Suppressor macrophage treated with lipopolysaccharide for 4 hours (primary cell): ENCODE results near the gene ATG4D.

Experiments used
- DNase-seq: peaks from one replicate; pipeline ENCODE4 v3.0.0-alpha.2; 2020

ATG4D gene

DNA sequence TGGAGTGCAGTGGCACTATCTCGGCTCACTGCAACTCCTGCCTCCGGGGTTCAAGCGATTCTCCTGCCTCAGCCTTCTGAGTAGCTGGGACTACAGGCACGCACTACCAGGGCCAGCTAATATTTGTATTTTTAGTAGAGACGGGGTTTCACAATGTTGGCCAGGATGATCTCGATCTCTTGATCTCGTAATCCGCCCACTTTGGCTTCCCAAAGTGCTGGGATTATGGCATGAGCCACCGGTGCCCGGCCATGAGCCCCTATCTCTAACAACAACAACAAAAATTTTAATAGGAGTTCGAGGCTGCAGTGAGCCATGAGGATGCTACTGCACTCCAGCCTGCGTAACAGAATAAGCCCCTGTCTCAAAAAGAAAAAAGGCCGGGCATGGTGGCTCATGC lies 38.4 kb downstream of the ATG4D start:
- DNase-seq = no peak

- DNase-seq = peak; percentile 42
Observed at GRCh38 chr19:10583036-10583776, 39.5 kb downstream of the ATG4D start.

- no peak for DNase-seq
Observed at GRCh38 chr19:10586396-10586795, 42.7 kb downstream of the ATG4D start.

DNA sequence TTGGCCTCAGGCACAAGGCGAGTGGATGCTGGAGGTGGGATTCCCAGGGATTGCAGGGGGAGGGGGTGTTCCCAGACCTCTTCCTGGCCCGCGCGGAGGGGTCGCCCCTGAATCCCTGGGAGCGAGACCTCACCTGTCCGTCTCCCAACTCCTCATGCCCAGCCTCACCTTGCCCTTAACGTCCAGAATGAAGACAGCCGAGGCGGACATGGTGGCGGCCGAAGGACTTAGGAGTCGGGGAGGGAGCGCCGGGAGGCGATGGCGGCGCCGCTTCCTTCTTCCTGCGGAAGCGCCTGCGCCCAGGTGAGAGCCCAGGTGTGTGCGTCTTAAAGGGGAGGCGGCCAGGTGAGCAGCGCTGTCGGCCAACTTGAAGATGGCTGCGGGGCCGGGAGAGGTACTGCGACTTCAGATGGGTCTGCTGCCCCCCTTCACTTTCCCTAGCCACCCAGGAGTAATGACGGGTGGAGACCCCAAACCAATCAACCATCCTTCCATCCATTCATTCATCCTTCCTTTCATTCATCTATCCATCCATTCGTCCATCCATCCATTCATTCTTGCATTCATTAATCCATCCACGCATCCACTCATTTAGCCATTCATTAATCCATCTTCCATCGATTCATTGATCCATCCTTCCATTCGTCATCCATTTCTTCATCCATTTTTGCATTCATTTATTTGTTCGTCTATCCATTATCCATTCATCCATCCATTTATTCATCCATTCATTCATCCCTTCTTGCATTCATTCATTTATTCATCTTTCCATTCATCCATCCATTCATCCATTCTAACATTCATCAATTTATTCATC lies 43.5 kb downstream of the ATG4D start, which contains the start of gene AP1M2:
AP1M2 (minus strand) TSS at position 291 of the 817 bp plus-strand sequence; CDS start at position 210, 81 bp downstream.
- DNase-seq = no peak

DNA sequence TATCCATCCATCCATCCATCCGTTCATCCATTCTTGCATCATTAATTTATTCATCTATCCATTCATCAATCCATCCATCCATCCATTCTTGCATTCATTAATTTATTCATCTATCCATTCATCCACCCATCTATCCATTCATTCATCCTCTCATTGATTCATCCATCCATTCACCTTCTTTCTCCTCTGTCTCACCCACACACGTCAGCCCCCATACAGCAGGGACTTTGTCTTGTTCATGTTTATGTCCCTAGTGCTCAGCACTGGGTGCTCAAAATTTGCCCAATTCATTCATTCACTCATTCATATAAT lies 44.1 kb downstream of the ATG4D start:
- no peak for DNase-seq

DNA sequence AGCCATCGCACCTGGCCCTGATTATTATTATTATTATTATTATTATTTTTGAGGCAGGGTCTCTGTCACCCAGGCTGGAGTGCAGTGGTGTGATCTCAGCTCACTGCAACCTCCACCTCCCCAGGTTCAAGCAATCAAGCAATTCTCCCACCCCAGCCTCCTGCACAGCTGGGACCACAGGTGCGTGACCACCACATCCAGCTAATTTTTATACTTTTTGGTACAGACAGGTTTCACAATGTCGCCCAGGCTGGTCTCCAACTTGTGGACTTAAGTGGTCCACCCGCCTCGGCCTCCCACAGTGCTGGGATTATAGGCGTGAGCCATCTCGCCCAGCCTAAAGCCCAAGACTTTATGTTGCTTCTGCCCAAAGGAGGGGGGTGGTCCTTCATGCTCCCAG lies 49.4 kb downstream of the ATG4D start:
- DNase-seq = no peak

GRCh38 chr19:10593820-10594637 lies 50.3 kb downstream of the ATG4D start:
- DNase-seq = peak; percentile 47

GRCh38 chr19:10600149-10600548 lies 56.4 kb downstream of the ATG4D start:
- DNase-seq = no peak

DNA sequence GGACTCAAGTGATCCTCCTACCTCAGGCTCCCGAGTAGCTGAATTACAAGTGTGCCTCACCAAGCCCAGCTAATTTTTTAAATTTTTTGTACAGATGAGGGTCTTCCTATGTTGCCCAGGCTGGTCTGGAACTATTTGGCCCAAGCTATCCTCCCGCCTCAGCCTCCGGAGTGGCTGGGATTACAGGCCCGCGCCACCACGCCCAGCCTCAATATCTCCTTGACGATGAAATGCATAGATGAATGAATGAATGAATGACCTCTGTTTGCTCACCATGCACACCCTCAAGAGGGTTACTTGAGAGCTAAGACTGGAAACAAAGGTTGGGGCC lies 58.3 kb downstream of the ATG4D start:
- no peak for DNase-seq

GRCh38 chr19:10602330-10603083 lies 58.8 kb downstream of the ATG4D start:
- DNase-seq = peak; percentile 90
